ENCODE data around the gene BET1L. TPM values are rescaled to one million over a fixed set of nuclear protein-coding genes. Genes with fewer than 3 reads are reported as not detected.
A peak's percentile ranks its signal among the peaks of the same experiment; 100 is the strongest.

The BET1L gene
- total and polyA plus RNA-seq, 2 donors (not counting 1 experiment from before 2014, with no cell fraction given), result 21.1 to 70.2 TPM

DNA sequence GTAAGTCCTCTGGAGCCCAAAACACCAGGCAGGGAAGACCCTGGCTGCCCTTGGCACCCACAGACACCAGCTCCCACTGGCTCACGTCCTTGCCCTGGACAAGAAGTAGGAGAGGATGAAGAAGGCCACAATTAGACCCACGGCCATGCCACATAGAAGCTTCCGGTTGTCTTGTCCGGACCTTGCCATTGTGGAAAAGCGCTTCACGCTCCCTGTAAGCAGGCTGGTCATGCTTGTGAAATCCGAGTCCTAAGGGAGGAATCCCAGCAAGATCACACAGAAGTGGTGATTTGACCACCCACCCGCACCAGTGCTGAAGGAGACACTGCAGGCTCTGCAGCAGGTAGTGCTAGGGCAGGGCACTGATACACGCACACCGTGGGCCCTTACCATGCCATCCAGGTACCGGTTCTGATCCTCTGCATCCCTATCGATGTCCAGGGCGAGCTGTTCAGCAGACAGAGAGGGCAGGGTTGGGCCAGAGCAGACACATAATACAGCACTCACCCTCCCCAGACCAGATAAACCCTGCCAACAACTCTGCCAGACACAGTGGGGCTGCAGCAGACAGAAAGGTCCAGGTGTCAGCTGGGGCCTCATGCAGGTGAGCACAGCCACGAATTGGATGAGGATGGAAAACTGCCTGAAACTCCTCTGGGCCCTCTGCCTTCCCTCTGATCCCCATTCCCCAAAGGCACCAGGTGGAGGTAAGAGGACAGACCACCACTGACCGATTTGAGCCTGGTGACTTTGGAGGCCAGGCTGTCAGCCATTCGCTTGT lies 1.8 kb downstream of the BET1L start:
- Histone ChIP-seq H3K79me2 (ENCODE audit: control insufficient read depth, insufficient read depth, low read length) (peaks cover 59% of the 10 kb centered on the region), H3K4me2 (ENCODE audit: extremely low read depth, insufficient read depth, low read length) (peak overlapping the region; percentile 81), H4K20me1 (ENCODE audit: control insufficient read depth, extremely low read depth, insufficient read depth, low read length) (no peaks in the 10 kb centered on the region)

DNA sequence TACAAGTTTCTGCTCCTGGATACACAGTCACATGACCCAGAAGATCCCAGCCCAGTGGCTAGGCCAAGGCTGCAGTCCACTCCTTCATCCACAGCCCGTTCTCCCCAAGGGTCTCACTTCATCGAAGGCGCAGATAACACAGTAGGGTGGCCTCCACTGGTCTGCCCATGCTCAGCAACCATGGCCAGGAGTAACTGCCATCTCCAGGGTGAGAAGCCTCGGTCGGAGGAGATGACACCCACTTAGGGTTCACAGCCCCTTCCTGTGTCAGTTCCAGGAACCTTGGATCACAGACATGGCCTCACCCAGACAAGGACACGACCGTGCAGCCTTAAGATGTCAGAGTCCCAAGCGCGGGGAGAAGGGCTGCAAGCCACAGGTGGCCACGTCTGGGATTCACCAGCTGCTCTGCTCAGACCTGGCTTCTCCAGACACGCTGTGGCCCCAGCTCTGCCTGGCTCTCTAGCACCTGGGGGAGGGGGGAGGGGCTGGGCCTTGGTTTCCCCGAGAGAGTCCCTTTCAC lies 2.6 kb downstream of the BET1L start:
- no peak for DNase-seq (ENCODE audit: low read depth in 2 of 2)
- no peaks in the 10 kb centered on the region for H3K27me3 ChIP-seq (ENCODE audit: control insufficient read depth, insufficient read depth, low read length)
- no peak overlapping the region for H2AFZ ChIP-seq (ENCODE audit: low read length)
- TF ChIP-seq, protein P1, sequence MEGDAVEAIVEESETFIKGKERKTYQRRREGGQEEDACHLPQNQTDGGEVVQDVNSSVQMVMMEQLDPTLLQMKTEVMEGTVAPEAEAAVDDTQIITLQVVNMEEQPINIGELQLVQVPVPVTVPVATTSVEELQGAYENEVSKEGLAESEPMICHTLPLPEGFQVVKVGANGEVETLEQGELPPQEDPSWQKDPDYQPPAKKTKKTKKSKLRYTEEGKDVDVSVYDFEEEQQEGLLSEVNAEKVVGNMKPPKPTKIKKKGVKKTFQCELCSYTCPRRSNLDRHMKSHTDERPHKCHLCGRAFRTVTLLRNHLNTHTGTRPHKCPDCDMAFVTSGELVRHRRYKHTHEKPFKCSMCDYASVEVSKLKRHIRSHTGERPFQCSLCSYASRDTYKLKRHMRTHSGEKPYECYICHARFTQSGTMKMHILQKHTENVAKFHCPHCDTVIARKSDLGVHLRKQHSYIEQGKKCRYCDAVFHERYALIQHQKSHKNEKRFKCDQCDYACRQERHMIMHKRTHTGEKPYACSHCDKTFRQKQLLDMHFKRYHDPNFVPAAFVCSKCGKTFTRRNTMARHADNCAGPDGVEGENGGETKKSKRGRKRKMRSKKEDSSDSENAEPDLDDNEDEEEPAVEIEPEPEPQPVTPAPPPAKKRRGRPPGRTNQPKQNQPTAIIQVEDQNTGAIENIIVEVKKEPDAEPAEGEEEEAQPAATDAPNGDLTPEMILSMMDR (conservative IDR thresholded peaks at IDR 0.05 in 1 of 2, IDR thresholded peaks at IDR 0.05 in 1 of 2; ENCODE audit: low read depth in 1 of 2, low read length in 2 of 2), result no peak
- TF ChIP-seq EZH2 (IDR thresholded peaks at IDR 0.05; ENCODE audit: low read length, missing control alignments), result no peak
- no peak overlapping the region for H3K27ac ChIP-seq (ENCODE audit: insufficient read depth, low read length)
- H3K4me1 ChIP-seq (ENCODE audit: control insufficient read depth, extremely low read depth, insufficient read depth, low read length), result peaks cover 9% of the 10 kb centered on the region
- no peak overlapping the region for H3K4me2 ChIP-seq (ENCODE audit: extremely low read depth, insufficient read depth, low read length)
- peaks cover 20% of the 10 kb centered on the region for H3K36me3 ChIP-seq (ENCODE audit: control insufficient read depth, insufficient read depth, low read length)
- no peak overlapping the region for H3K9ac ChIP-seq (ENCODE audit: insufficient read depth, low read length)
- no peaks in the 10 kb centered on the region for H3K9me3 ChIP-seq (ENCODE audit: control insufficient read depth, insufficient read depth, low read depth, low read length)
- peaks cover 52% of the 10 kb centered on the region for H3K79me2 ChIP-seq (ENCODE audit: control insufficient read depth, insufficient read depth, low read length)
- H3K4me3 ChIP-seq (replicated peaks in 1 of 4; ENCODE audit: control extremely low read depth in 1 of 4, insufficient read depth in 1 of 4, low read depth in 3 of 4, low read length in 4 of 4), result no peak overlapping the region
- no peaks in the 10 kb centered on the region for H4K20me1 ChIP-seq (ENCODE audit: control insufficient read depth, extremely low read depth, insufficient read depth, low read length)

More for the DNA sequence above, 1.8 kb downstream of the BET1L start:
- Histone ChIP-seq H3K27ac (ENCODE audit: insufficient read depth, low read length) (no peak overlapping the region), H2AFZ (ENCODE audit: low read length) (no peak overlapping the region), H3K36me3 (ENCODE audit: control insufficient read depth, insufficient read depth, low read length) (peaks cover 26% of the 10 kb centered on the region), H3K9ac (ENCODE audit: insufficient read depth, low read length) (peak overlapping the region; percentile 22), H3K27me3 (ENCODE audit: control insufficient read depth, insufficient read depth, low read length) (no peaks in the 10 kb centered on the region), H3K9me3 (ENCODE audit: control insufficient read depth, insufficient read depth, low read depth, low read length) (no peaks in the 10 kb centered on the region), H3K4me1 (ENCODE audit: control insufficient read depth, extremely low read depth, insufficient read depth, low read length) (peaks cover 16% of the 10 kb centered on the region), H3K4me3 (replicated peaks in 1 of 4; ENCODE audit: control extremely low read depth in 1 of 4, insufficient read depth in 1 of 4, low read depth in 3 of 4, low read length in 4 of 4) (peak overlapping the region; percentile 64 to 96 (median 76))
- no peak for DNase-seq (ENCODE audit: low read depth in 2 of 2)
- no peak for TF ChIP-seq EZH2 (IDR thresholded peaks at IDR 0.05; ENCODE audit: low read length, missing control alignments)
- TF ChIP-seq, protein P1 (conservative IDR thresholded peaks at IDR 0.05 in 1 of 2, IDR thresholded peaks at IDR 0.05 in 1 of 2; ENCODE audit: low read depth in 1 of 2, low read length in 2 of 2), result no peak

DNA sequence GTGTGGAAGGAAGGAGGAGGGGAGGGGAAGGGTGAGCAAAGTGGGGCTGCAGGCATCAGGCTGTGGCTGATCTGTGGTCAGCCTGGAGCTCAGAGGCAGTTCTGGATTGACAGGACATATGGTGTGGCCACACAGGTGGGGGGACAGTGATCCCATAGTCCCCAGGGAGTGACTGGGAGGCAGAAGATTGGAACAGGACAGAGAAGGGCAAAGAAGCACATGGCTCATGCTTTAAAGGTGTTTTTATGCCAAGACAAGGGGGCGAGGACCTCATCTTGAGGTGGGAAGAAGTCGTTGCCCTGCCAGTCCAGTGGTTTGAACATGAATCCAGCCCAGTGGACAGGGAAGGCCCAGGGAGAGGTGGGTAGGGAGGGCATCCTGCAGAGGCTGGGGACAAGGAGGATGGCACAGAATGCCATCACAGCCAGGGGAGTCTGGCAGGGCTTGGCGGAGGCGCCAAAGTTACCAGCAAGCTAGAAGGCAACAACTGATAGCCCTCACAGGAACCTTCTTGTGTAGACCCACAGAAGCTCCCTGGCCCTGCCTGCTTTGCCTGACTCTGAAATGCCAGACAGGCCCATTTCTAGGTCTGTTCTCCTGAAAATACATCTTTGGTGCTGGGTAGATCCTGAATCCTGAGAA lies 3.1 kb downstream of the BET1L start:
- no peak for DNase-seq (ENCODE audit: low read depth in 2 of 2)
- peaks cover 46% of the 10 kb centered on the region for H3K79me2 ChIP-seq (ENCODE audit: control insufficient read depth, insufficient read depth, low read length)

More for the DNA sequence above, 3.1 kb downstream of the BET1L start:
- peaks cover 6% of the 10 kb centered on the region for H3K4me1 ChIP-seq (ENCODE audit: control insufficient read depth, extremely low read depth, insufficient read depth, low read length)
- TF ChIP-seq EZH2 (IDR thresholded peaks at IDR 0.05; ENCODE audit: low read length, missing control alignments), result no peak
- TF ChIP-seq, protein P1 (conservative IDR thresholded peaks at IDR 0.05 in 1 of 2, IDR thresholded peaks at IDR 0.05 in 1 of 2; ENCODE audit: low read depth in 1 of 2, low read length in 2 of 2), result no peak
- H2AFZ ChIP-seq (ENCODE audit: low read length), result no peak overlapping the region
- H3K4me3 ChIP-seq (replicated peaks in 1 of 4; ENCODE audit: control extremely low read depth in 1 of 4, insufficient read depth in 1 of 4, low read depth in 3 of 4, low read length in 4 of 4), result no peak overlapping the region
- no peaks in the 10 kb centered on the region for H3K27me3 ChIP-seq (ENCODE audit: control insufficient read depth, insufficient read depth, low read length)
- H3K27ac ChIP-seq (ENCODE audit: insufficient read depth, low read length), result no peak overlapping the region
- no peak overlapping the region for H3K9ac ChIP-seq (ENCODE audit: insufficient read depth, low read length)
- no peak overlapping the region for H3K4me2 ChIP-seq (ENCODE audit: extremely low read depth, insufficient read depth, low read length)
- peaks cover 19% of the 10 kb centered on the region for H3K36me3 ChIP-seq (ENCODE audit: control insufficient read depth, insufficient read depth, low read length)
- H3K9me3 ChIP-seq (ENCODE audit: control insufficient read depth, insufficient read depth, low read depth, low read length), result no peaks in the 10 kb centered on the region
- H4K20me1 ChIP-seq (ENCODE audit: control insufficient read depth, extremely low read depth, insufficient read depth, low read length), result no peaks in the 10 kb centered on the region

Measured in fibroblast of lung (primary cell).